SU-DHL-6 (cell line): ENCODE results near the gene IDH1.

Source experiments
- EZH2phosphoT487 ChIP-seq: fragments of 200-600 bp; sonication (generic), shearing (Covaris generic); conservative IDR thresholded peaks from 2 replicates; pipeline ENCODE4 v1.6.1; 2018; ENCODE audit warnings: mild to moderate bottlenecking, antibody characterized with exemption, low read length, moderate library complexity, mixed read lengths
- TF ChIP-seq, protein P1 (sequence below): fragments of 200-600 bp; sonication (generic); IDR thresholded peaks from one replicate; pipeline ENCODE4 v1.5.1; 2017; ENCODE audit warnings: antibody characterized with exemption, mild to moderate bottlenecking, low read length, moderate library complexity; ENCODE audit not compliant: insufficient read depth, poor library complexity, severe bottlenecking

DNA sequence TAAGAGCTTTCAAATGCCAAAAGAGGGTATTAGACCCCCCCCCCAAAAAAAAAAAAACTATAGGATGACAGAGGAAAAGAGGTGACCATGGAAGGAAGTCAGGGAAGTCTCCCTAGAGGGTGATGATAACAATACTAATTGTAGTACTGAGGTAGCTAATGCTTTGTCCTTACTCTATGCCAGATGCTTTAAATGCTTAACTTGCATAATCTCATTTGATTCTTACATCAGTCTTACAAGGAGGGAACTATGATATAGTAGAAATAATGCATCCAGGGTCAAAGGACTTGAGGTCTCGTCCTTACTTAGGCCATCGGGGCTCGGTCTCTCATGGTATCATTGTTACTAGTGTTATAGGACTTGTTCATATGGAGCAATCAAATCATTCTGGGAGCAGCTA is 9.1 kb downstream of the IDH1 start:
- TF ChIP-seq, protein P1, sequence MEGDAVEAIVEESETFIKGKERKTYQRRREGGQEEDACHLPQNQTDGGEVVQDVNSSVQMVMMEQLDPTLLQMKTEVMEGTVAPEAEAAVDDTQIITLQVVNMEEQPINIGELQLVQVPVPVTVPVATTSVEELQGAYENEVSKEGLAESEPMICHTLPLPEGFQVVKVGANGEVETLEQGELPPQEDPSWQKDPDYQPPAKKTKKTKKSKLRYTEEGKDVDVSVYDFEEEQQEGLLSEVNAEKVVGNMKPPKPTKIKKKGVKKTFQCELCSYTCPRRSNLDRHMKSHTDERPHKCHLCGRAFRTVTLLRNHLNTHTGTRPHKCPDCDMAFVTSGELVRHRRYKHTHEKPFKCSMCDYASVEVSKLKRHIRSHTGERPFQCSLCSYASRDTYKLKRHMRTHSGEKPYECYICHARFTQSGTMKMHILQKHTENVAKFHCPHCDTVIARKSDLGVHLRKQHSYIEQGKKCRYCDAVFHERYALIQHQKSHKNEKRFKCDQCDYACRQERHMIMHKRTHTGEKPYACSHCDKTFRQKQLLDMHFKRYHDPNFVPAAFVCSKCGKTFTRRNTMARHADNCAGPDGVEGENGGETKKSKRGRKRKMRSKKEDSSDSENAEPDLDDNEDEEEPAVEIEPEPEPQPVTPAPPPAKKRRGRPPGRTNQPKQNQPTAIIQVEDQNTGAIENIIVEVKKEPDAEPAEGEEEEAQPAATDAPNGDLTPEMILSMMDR: no peak
- no peak for TF ChIP-seq EZH2phosphoT487
